Glutamatergic neuron (in vitro differentiated cells): Measurements from ENCODE around the gene ITGB1BP2. TPM values are rescaled to one million over a fixed set of nuclear protein-coding genes. Genes with fewer than 3 reads are reported as not detected.
"Not testable (repeated sequence)": the region's sequence is repeated elsewhere in the genome, so short reads cannot be mapped to it uniquely, and the experiment has no call there.

Experiments
- DNase-seq: peaks from one replicate; pipeline ENCODE4 v3.0.0; 2022
- H3K27ac Mint-ChIP-seq: one replicate; pipeline ENCODE4 v1.8.0; 2020; ENCODE audit warnings: mild to moderate bottlenecking, mixed read lengths, inconsistent platforms; ENCODE audit not compliant: unreplicated experiment
- H3K27me3 Mint-ChIP-seq: one replicate; pipeline ENCODE4 v1.8.0; 2020; ENCODE audit warnings: mild to moderate bottlenecking, moderate library complexity, mixed read lengths, inconsistent platforms; ENCODE audit not compliant: unreplicated experiment
- H3K36me3 Mint-ChIP-seq: one replicate; pipeline ENCODE4 v1.8.0; 2020; ENCODE audit warnings: mild to moderate bottlenecking, mixed read lengths, inconsistent platforms; ENCODE audit not compliant: unreplicated experiment
- H3K4me1 Mint-ChIP-seq: one replicate; pipeline ENCODE4 v1.8.0; 2020; ENCODE audit warnings: mild to moderate bottlenecking, low read depth, mixed read lengths, inconsistent platforms; ENCODE audit not compliant: unreplicated experiment
- H3K4me3 Mint-ChIP-seq: one replicate; pipeline ENCODE4 v1.8.0; 2020; ENCODE audit warnings: mild to moderate bottlenecking, mixed read lengths, inconsistent platforms; ENCODE audit not compliant: unreplicated experiment
- H3K9me3 Mint-ChIP-seq: one replicate; pipeline ENCODE4 v1.8.0; 2020; ENCODE audit warnings: mild to moderate bottlenecking, moderate library complexity, mixed read lengths, inconsistent platforms; ENCODE audit not compliant: unreplicated experiment
- CTCF ChIP-seq: fragments of 200-600 bp; sonication (generic); IDR thresholded peaks from one replicate; pipeline ENCODE4 v1.5.0; 2021; ENCODE audit not compliant: partially characterized antibody, unreplicated experiment
- total RNA-seq: library from RNA; stranded (reverse); fragmentation: NEBNext Ultra II Directional; extraction: Animal tissue kit (Norgen Biotek cat#: 25700); gene quantifications from one replicate; pipeline ENCODE4 v1.2.1, GENCODE V29; 2021; ENCODE audit not compliant: unreplicated experiment

The ITGB1BP2 gene
- total RNA-seq, 1 donor from 2014 or later: 7.8 TPM

- H3K9me3 Mint-ChIP-seq: no peaks in the 10 kb centered on the region
- no peak overlapping the region for H3K4me3 Mint-ChIP-seq
- no peaks in the 10 kb centered on the region for H3K27me3 Mint-ChIP-seq
- no peak overlapping the region for H3K27ac Mint-ChIP-seq
- H3K4me1 Mint-ChIP-seq: peaks cover 3% of the 10 kb centered on the region
- no peaks in the 10 kb centered on the region for H3K36me3 Mint-ChIP-seq
- no peak for TF ChIP-seq CTCF
- no peak for DNase-seq
Measured at GRCh38 chrX:71292669-71293365, 8.7 kb upstream of the ITGB1BP2 start.

GRCh38 chrX:71296806-71297205 lies 4.7 kb upstream of the ITGB1BP2 start:
- no peak for DNase-seq
- H3K4me3 Mint-ChIP-seq: no peak overlapping the region
- H3K27me3 Mint-ChIP-seq: no peaks in the 10 kb centered on the region
- H3K9me3 Mint-ChIP-seq: no peaks in the 10 kb centered on the region
- H3K27ac Mint-ChIP-seq: no peak overlapping the region
- no peaks in the 10 kb centered on the region for H3K4me1 Mint-ChIP-seq
- TF ChIP-seq CTCF: no peak
- no peaks in the 10 kb centered on the region for H3K36me3 Mint-ChIP-seq

GRCh38 chrX:71298119-71298518 lies 3.4 kb upstream of the ITGB1BP2 start:
- TF ChIP-seq CTCF: no peak
- Mint-ChIP-seq H3K36me3 (no peaks in the 10 kb centered on the region), H3K9me3 (no peaks in the 10 kb centered on the region), H3K27me3 (no peaks in the 10 kb centered on the region), H3K27ac (peak overlapping the region; percentile 28), H3K4me1 (no peaks in the 10 kb centered on the region), H3K4me3 (no peak overlapping the region)
- no peak for DNase-seq

- H3K27me3 Mint-ChIP-seq, H3K4me1 Mint-ChIP-seq, DNase-seq, H3K36me3 Mint-ChIP-seq, H3K27ac Mint-ChIP-seq, H3K9me3 Mint-ChIP-seq, H3K4me3 Mint-ChIP-seq: not testable (repeated sequence)
Measured at GRCh38 chrX:71300064-71300463, 1.5 kb upstream of the ITGB1BP2 start.

GRCh38 chrX:71300495-71300894 lies 1.1 kb upstream of the ITGB1BP2 start:
- H3K36me3 Mint-ChIP-seq, DNase-seq, H3K4me1 Mint-ChIP-seq, H3K27me3 Mint-ChIP-seq, H3K27ac Mint-ChIP-seq, H3K4me3 Mint-ChIP-seq, H3K9me3 Mint-ChIP-seq: not testable (repeated sequence)

GRCh38 chrX:71302461-71303213 lies 1.1 kb downstream of the ITGB1BP2 start:
- Mint-ChIP-seq H3K27me3 (peaks cover 6% of the 10 kb centered on the region), H3K9me3 (no peaks in the 10 kb centered on the region), H3K4me1 (no peaks in the 10 kb centered on the region), H3K36me3 (no peaks in the 10 kb centered on the region), H3K4me3 (no peak overlapping the region), H3K27ac (no peak overlapping the region)
- DNase-seq: no peak
- no peak for TF ChIP-seq CTCF
